NT2/D1 (cell line): ENCODE data around the gene CDC25B.

Source experiments
- DNase-seq: peaks from one replicate; pipeline ENCODE4 v3.0.0-alpha.2; 2011; ENCODE audit warnings: low read depth, low spot score
- H3K27me3 ChIP-seq: 2 replicates; pipeline ENCODE4 v1.6.0; 2011; ENCODE audit warnings: mild to moderate bottlenecking; ENCODE audit not compliant: insufficient read length, insufficient read depth
- H3K36me3 ChIP-seq: 2 replicates; pipeline ENCODE4 v1.6.1; 2011; ENCODE audit warnings: mild to moderate bottlenecking, low read length, mixed read lengths; ENCODE audit not compliant: insufficient read depth, insufficient read length
- H3K4me1 ChIP-seq: 2 replicates; pipeline ENCODE4 v1.5.1; 2011; ENCODE audit not compliant: insufficient read depth, insufficient read length
- H3K4me3 ChIP-seq: 2 replicates; pipeline ENCODE4 v1.5.1; 2011; ENCODE audit warnings: low read depth; ENCODE audit not compliant: insufficient read length
- H3K9ac ChIP-seq: 2 replicates; pipeline ENCODE4 v1.6.0; 2011; ENCODE audit warnings: low read depth; ENCODE audit not compliant: insufficient read length
- H3K9me3 ChIP-seq: 2 replicates; pipeline ENCODE4 v1.5.1; 2011; ENCODE audit warnings: mild to moderate bottlenecking, low read length; ENCODE audit not compliant: insufficient read depth
- SUZ12 ChIP-seq: IDR thresholded peaks from 2 replicates; pipeline ENCODE4 v1.6.1; 2011; ENCODE audit not compliant: insufficient read length, insufficient read depth; ENCODE audit errors: extremely low read depth
- YY1 ChIP-seq: IDR thresholded peaks from 2 replicates; pipeline ENCODE4 v1.6.1; 2011; ENCODE audit not compliant: insufficient read length, insufficient read depth
- ZNF274 ChIP-seq: IDR thresholded peaks from 2 replicates; pipeline ENCODE4 v1.6.1; 2011; ENCODE audit warnings: mild to moderate bottlenecking, low read depth, low read length

CDC25B gene

GRCh38 chr20:3798373-3798768 is 2.3 kb downstream of the CDC25B start:
- H3K4me3 ChIP-seq: no peak overlapping the region
- H3K36me3 ChIP-seq: peaks cover 45% of the 10 kb centered on the region
- H3K9ac ChIP-seq: no peak overlapping the region

GRCh38 chr20:3798908-3799248 is 2.8 kb downstream of the CDC25B start:
- TF ChIP-seq YY1: no peak
- Histone ChIP-seq H3K4me1 (peaks cover 17% of the 10 kb centered on the region), H3K36me3 (peaks cover 50% of the 10 kb centered on the region), H3K9ac (no peak overlapping the region), H3K9me3 (no peaks in the 10 kb centered on the region), H3K27me3 (no peaks in the 10 kb centered on the region), H3K4me3 (no peak overlapping the region)
- DNase-seq: no peak

More at GRCh38 chr20:3798373-3798768, 2.3 kb downstream of the CDC25B start:
- Histone ChIP-seq H3K4me1 (peaks cover 17% of the 10 kb centered on the region), H3K9me3 (no peaks in the 10 kb centered on the region), H3K27me3 (no peaks in the 10 kb centered on the region)
- no peak for TF ChIP-seq YY1
- TF ChIP-seq SUZ12: no peak
- no peak for TF ChIP-seq ZNF274
- DNase-seq: no peak

- no peak overlapping the region for H3K4me3 ChIP-seq
- TF ChIP-seq ZNF274: no peak
- TF ChIP-seq YY1: no peak
- TF ChIP-seq SUZ12: no peak
- H3K9ac ChIP-seq: peak overlapping the region; percentile 44
- no peak for DNase-seq
- H3K27me3 ChIP-seq: no peaks in the 10 kb centered on the region
- H3K4me1 ChIP-seq: peaks cover 17% of the 10 kb centered on the region
- peaks cover 61% of the 10 kb centered on the region for H3K36me3 ChIP-seq
- H3K9me3 ChIP-seq: no peaks in the 10 kb centered on the region
Measured at GRCh38 chr20:3800256-3800877, 4.3 kb downstream of the CDC25B start.

GRCh38 chr20:3800878-3801260 is 4.8 kb downstream of the CDC25B start:
- DNase-seq: no peak
- Histone ChIP-seq H3K36me3 (peaks cover 66% of the 10 kb centered on the region), H3K9me3 (no peaks in the 10 kb centered on the region), H3K27me3 (no peaks in the 10 kb centered on the region), H3K9ac (peak overlapping the region; percentile 44), H3K4me3 (no peak overlapping the region), H3K4me1 (peaks cover 17% of the 10 kb centered on the region)
- TF ChIP-seq YY1 (no peak), ZNF274 (no peak), SUZ12 (no peak)

- Histone ChIP-seq H3K27me3 (no peaks in the 10 kb centered on the region), H3K9me3 (no peaks in the 10 kb centered on the region), H3K36me3 (peaks cover 71% of the 10 kb centered on the region), H3K4me3 (no peak overlapping the region), H3K9ac (no peak overlapping the region), H3K4me1 (peaks cover 20% of the 10 kb centered on the region)
- no peak for DNase-seq
- no peak for TF ChIP-seq ZNF274
- no peak for TF ChIP-seq YY1
- no peak for TF ChIP-seq SUZ12
Measured at GRCh38 chr20:3801299-3801698, 5.2 kb downstream of the CDC25B start.

- no peak for DNase-seq
- H3K4me1 ChIP-seq: peaks cover 25% of the 10 kb centered on the region
- TF ChIP-seq SUZ12 (no peak), ZNF274 (no peak), YY1 (no peak)
- no peaks in the 10 kb centered on the region for H3K27me3 ChIP-seq
- no peaks in the 10 kb centered on the region for H3K9me3 ChIP-seq
- no peak overlapping the region for H3K9ac ChIP-seq
- peaks cover 71% of the 10 kb centered on the region for H3K36me3 ChIP-seq
- H3K4me3 ChIP-seq: no peak overlapping the region
Measured at GRCh38 chr20:3801846-3802245, 5.7 kb downstream of the CDC25B start.

GRCh38 chr20:3802524-3803239 is 6.6 kb downstream of the CDC25B start:
- peaks cover 27% of the 10 kb centered on the region for H3K4me1 ChIP-seq
- DNase-seq: no peak
- no peaks in the 10 kb centered on the region for H3K9me3 ChIP-seq
- no peak for TF ChIP-seq SUZ12
- TF ChIP-seq ZNF274: no peak
- no peak for TF ChIP-seq YY1
- no peak overlapping the region for H3K9ac ChIP-seq
- no peak overlapping the region for H3K4me3 ChIP-seq
- peaks cover 71% of the 10 kb centered on the region for H3K36me3 ChIP-seq
- H3K27me3 ChIP-seq: no peaks in the 10 kb centered on the region
